NCI-H446 treated with DMSO at 0.1 percent for 48 hours (cell line): ENCODE data around the gene SMARCE1.

Source experiments
- DNase-seq: peaks from one replicate; lab custom pipeline; 2025; lab: John Stamatoyannopoulos, UW

Gene SMARCE1

DNA sequence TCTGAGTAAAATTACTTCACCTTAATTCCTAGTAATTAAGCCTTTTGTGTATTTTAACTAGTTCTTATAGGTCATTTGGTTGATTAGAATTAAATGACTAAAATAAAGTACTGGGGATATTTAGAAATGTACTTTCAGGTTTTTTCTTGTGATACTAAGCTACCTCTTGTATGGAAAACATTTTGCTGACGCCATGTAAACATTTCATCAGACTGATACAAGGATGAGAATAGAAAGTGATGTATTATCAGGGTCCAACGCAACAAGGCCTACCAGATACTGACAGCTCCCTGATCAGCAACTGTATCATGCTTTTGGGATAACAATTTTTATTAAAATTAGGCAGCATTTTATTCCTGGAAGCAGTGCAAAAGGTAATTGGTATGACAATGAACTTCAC, 1.7 kb downstream of the SMARCE1 start:
- DNase-seq: no peak

DNA sequence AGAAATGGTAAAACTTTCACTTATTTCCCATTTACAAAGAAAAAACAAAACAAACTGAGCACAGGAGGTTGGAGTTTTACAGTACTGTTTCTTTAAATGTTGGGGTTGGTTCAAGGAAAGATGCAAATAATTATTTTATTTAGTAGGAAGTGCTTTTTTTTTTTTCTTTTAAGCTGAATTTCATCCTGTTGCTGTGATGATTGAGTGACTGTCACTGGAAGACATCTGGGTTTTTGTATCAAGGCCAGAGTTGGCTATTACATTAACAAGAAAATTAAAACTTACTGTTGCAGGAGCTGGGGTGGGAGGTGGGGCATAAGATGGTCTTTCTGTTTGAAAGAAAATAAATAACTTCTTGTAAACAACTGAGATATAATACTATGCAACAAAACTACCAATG, 2.3 kb downstream of the SMARCE1 start:
- no peak for DNase-seq

DNA sequence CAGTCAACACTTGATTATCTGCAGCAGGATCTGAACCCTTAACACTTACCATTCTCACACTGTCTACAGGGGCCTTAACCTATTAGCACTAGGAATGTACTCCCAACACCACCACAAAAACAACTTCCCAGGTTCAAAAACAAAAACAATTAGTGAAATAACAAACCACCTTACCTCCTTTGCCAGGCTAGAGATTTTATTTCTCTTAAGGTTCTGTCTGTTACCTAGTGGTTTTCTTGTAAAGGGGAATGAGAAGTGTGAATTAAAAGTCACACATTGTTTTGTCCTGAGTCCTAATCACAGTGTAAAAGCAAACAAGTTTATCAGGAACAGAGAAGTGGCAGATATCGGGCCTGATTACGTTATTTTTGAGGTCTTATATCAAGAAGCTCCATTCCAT, 9.7 kb downstream of the SMARCE1 start:
- no peak for DNase-seq

DNA sequence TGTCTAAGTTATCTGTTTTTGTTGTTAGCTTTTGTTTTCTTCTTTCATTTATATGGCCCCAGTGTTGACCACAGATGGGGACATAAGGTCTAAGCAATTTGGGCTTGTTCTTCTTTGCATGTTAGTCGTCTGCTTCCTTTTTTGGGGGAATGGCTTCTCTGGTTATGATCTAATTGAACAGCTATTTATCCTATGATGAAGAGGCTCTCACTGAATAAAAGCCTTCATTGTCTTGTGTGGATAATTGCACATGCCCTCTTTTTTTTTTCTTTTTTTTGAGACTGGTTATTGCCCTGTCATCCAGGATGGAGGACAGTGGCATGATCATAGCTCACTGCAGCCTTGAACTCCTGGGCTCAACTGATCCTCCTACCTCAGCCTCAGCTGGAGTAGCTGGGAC, 13.7 kb downstream of the SMARCE1 start:
- no peak for DNase-seq

DNA sequence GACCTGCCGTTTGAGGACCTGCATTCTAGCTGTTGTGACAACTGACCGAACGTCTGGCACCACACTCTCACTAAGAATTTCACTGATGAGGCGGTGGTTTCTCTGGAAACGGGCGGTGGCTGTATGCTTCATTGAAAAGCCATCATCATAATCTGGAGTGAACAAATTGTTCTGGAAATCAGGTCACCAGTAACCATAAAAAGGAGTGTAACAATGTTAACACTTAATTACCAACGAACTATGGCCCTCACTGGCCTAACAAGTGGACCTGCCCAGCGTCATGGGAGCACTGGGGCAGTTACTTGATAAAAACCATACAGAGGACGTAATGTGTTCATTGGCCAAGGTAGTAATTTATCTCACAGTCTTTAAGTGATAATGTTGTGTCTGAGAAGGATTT, 15.4 kb downstream of the SMARCE1 start:
- no peak for DNase-seq

DNA sequence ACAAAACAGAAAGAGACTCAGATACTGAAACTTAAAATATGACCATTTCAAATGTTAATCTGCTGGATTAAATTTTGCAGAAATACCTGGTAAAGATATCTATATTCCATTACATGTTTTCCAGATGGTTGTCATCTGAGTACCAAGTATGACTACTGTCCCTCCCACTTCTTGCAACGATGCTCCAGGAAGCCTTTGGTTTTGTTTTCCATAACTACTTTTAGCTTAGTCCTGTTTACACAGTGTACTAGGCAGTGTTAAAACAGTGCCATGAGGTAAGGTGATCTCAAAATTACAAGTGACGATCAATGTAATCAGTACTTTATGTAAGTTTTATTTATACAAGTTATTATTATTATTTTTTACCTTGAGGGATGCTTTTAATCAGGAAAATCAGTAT, 17.8 kb downstream of the SMARCE1 start:
- no peak for DNase-seq

DNA sequence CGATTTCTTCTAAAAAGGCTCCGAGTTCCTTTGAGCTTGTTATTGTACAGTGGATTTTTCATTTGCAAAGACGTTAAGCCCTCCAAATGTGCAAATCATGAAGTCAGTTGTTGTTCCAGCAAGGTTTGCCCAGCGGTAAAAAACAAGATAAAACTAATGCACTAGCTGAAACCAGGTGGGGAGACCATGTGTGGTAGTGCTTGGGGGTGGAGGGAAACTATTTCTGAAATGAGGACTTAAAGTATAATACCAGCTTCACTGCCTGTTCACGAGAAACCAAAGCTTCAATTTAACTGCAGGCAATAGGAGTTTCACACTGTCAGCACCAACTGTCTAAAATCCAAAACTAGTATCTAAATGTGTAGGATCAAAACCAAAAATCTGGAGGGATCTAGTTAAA, 22.3 kb downstream of the SMARCE1 start:
- no peak for DNase-seq

DNA sequence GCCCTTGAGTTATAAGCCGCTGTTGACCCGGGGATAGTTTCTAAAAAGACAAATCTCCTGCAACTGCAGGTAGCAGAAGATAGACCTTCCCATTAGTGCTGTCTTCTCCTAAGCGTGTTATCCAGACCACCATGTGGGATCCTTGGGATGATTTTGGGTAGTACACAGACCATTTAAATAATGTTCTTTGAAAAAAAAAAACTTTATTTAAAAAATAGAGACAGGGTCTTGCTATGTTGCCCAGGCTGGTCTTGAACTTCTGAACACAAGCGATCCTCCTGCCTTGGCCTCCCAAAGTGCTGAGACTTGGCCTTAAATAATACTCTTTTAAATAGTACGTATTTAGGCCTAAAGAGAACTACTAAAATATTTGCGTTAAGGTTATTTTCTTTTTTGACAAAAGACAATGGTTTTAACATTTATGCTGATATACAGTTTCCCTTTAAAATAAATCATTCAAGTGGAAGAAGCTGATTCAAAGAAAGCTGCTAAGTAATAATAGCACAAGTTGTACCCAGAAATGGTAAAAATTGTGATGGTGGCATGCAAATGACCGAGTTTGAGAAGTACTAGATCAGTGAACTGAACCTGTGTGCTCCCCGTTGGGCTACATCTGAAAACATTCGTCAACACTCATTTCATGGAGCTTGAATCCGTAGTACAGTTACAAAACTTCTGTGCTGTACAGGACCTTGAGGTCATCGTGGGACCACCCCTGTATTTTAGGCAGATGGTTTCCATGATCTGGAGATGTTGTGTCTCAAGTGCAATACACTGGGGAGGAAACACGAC, 24.0 kb downstream of the SMARCE1 start:
- no peak for DNase-seq

DNA sequence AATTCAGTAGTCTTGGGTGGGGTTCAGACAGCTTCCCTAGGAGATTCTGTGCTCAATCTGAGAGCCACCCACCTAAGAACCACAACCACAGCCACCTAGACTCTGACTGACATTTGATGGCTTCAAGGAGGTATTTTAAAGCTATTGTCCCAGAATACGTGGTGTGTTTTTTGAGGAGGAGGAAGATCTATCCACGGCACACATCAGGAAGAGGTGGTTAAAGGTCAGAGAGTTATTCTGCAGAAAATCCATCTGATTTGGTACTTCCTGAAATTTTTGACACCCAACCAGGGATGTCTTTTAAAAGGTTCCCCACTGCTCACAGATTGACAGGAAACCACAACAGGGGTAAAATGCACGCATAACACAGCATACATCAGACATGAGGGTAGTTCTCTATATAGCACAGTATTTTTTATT, 25.1 kb downstream of the SMARCE1 start:
- no peak for DNase-seq

DNA sequence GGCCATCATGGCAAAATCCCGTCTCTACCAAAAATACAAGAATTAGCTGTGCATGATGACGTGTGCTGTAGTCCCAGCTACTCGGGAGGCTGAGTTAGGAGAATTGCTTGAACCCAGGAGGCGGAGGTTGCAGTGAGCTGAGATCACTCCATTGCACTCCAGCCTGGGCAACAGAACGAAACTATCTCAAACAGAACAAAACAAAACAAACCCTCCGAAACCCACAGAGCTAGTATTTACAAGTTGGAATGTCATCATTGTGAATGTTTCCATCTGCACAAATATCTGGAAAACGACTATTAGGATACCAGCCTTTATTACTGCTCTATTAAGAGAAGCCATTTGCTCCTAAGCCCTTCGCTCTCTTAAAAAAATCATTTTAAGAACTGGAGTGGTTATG, 26.0 kb downstream of the SMARCE1 start:
- no peak for DNase-seq

DNA sequence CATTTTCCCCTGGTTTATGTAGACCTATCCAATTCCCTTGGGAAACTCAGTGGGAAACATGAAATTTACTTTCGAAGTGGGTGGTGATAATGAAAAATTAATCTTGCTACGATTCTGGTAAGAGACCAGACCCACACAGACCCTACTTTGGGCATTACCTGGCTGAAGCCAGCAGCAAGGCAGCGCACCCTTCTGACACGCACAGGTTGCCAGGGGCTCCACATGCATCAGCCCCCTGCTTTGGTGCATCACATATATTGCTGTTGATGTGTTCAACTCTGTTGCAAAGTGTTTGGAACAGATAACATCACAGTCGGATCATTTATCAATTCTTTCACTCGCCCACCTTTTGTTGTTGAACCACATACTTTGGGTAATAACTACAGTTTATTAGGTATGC, 26.6 kb downstream of the SMARCE1 start:
- no peak for DNase-seq

DNA sequence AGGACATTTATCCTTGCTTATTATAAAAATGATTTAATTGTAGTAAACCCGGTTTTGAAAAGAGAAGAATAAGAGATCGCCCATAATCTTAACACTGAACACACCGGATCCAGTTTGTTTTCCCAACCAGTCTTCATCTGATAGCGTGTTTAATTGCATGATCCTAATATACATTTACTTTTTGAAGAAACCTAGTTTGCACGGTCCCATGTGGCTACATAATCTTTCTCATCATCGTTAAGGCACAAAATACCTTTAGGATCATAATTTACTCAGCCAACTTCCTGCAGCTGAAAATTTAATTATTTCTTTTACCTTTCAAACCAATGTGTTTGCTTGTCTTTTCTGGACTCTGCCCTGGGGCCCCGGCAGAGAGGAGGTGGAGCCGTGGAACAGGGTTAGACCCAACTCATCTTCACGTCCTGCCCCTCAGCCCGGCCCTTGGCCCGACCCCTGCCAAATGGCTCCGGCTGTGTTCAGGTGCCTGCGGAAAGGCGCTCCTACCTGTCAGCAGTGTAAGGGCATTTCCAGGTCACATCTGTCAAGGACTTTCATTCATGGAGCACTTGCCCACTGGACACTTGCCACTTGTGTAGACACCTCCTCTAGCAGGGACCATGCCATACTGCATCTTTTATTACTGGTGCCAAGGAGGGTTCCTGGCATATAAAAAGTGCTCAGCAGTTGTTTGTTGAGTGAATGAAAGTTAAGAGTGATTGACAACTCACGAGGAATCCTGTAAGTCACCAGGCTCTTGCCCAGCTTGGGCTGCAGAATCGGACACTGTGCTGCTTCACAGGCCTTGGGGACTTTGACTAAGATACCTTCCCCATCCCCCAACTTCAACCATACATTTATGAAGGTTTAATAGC, 28.6 kb downstream of the SMARCE1 start:
- DNase-seq: no peak

DNA sequence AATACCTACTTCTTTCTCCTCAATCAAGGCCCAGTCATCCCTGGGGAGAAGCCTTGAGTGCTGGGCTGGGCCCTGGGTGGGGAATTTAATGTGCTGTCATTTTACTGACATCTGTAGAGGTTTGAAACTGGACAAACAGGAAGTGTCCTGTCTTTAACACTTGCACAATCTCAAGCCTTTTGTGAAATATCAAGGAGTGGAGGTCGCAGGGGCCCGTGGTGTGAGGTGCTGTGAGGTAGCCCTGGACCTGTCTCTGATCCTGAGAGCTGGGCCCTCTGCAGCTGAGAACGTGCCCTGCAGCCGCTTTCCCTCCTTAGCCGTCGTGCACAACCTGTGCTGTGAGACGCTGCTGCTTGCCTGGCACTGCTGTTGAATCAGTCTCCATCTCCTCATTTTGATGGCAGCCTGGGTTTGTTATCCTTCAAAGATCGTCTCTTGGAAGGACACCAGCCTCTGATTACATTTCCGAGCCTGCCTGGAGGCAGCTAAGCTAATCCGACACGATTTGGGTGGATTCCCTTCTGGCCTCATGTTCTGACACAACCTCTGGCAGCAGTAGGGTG, 29.9 kb downstream of the SMARCE1 start:
- DNase-seq: no peak

DNA sequence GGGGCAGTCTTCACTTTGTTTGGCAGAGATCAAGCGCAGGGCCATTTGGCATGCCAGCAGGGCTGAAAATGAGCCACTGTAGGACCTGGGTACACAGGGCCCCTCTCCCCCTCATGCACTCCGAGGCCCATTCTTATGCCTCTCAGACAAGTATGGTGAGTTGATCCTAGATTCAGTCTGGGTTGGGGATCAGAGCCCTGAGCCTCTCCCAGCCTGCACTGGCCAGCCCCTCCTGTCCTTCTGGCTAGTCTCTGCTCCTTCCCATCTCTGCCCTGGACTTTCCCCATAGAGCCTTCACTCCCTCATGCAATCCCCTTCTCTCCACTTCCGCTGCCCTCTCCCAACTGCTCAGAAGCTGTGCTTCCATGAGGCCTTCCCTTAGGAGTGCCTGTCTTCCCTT, 31.0 kb downstream of the SMARCE1 start:
- no peak for DNase-seq

DNA sequence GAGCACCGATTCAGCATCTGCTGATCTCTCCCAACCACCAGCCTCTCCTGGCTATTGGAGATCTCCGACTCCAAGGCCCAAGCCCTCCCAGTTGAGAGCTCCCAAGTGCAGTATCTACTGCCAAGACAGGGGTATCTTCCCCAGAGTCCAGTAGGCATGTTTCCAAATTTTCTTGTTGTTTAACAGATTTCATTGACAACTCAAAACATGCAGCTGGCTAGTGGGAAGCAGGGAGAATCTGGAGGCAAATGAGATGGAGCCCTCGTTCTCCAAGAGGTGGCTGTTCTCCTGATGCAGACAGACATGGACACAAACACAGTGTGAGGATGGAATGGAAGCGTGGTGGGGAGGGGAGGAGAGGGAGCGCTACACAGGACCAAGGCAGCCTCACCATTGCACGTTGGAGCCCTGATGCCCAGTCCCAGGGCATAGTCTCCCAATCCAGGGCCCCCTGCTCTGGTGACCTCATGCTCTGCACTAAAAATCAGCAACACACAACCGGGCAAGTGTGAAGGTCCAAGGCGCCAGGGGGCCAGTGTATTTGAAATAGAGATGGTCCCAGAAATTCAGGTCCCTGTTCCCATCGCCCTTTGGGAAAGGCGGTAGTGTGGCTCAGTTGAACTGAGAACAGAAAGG, 31.7 kb downstream of the SMARCE1 start:
- no peak for DNase-seq

DNA sequence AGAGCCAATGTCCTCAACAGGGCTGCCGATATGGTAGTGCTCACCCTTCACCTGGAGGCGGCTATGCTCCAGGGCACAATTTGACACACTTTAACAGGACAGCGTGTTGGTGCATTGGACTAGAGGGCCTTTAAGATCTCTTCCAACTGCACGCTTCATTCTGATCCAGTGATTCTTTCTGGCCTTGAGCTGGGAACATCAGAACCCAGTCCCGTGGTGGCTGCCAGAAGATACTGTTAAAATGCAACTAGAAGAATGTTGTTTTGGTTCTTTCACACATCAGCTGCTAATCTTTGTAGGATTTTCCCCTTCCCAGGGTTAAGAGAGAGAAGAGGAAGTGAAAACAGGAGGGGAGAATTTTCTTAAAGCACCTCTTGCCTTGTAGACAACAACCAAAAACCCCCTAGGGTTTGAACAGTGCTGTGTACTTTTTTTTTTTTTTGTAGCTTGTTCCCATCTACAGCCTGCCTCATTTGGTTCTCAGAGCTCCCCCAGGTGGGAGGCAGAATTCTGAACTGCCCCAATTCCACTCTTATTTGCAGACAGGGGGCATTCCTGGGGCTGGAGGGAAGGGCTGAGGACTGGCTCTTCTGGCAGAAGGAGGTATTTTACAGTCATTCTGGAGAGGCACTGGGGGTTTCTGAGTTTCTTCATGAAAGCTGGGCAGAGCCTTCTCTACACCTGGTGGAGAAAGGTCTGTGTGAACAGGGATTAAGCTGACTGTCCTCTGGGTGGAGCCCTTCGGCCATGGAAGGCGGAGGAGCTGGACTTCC, 32.4 kb downstream of the SMARCE1 start:
- no peak for DNase-seq

DNA sequence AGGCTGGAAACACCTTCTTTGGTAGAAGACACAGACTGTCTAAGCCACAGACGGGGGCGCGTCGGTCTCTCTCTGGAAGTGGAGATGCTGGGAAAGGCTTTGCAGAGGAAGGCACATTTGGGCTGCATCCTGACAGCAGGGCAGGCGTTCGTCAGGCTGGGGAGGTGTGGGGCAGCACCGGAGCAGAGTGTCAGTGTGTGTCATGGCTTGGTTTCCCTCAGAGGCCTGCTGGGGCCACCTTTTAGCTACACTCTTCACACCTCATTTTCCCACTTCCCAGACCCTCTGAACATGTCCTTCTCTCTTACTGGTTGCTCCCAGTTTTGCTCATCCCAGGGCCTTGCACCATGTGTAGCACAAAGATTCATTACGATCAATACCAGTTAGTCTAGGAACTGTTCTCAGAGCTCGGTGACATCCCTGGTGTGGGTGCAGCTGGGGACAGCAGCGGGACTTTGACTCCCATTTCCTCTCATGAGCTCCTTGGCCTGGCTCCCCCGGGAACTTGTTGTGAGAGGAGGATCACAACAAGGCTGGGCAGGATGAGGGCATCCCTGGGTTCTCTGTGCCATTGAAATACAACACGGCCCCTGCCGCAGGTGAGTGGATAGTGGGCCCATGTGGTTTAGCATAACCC, 33.1 kb downstream of the SMARCE1 start:
- no peak for DNase-seq

DNA sequence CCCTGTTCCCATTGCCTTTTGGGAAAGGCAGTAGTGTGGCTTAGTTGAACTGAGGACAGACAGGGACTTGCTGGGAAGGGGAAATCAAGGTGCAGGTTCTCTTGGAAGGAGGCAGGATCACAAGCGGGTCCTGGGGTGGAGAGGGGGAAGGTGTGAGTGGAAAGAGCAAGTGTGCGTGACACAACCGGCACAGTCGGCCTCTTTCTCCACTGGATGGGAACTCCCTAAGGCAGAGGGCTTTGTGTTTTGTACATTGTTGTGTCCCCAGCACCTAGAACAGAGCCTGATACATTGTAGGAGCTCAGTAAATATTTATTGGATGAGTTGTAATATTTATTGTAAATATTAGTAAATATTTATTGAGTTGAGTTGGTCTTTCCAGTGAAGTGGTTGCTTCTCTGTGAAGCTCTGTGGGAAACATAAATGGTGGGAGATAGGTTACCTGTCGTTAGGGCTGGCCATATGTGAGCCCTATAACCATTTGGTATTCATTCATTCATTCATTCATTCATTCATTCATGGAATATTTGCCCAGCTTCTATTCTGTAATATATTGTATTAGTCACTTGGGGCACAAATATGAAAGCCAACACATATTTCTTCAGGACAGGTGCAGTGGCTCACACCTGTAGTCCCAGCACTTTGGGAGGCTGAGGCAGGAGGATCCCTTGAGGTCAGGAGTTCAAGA, 34.0 kb downstream of the SMARCE1 start:
- no peak for DNase-seq

DNA sequence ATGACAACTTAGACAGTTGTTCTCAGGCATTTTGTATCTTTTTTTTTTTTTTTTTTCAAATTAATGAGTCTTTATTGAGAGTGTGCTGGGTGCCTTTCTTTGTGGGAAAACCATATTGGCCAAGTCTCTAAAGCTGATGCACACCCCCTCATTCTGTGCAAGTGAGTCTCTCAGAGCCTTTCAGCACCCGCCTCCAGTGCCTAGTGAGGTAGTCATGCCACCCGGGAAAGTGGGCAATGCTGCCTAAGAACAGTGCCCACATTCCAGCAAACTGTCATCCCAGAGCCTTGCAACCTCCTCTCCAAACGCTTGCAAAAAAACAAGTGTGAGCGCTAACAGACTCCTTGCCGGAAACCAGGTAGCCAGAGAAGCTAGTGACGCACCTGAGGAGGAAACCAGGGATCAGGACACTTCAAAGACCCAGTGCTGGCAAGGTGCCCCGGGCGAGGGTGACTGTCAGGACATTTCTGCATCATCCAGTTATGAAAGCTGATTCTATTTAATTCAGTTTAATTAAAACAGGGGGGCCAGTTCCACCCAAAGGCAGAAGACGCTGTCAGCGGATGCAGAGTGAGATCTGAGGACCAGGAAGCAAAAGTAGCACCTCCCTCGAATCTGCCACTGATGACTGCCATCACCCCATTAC, 34.9 kb downstream of the SMARCE1 start:
- no peak for DNase-seq

DNA sequence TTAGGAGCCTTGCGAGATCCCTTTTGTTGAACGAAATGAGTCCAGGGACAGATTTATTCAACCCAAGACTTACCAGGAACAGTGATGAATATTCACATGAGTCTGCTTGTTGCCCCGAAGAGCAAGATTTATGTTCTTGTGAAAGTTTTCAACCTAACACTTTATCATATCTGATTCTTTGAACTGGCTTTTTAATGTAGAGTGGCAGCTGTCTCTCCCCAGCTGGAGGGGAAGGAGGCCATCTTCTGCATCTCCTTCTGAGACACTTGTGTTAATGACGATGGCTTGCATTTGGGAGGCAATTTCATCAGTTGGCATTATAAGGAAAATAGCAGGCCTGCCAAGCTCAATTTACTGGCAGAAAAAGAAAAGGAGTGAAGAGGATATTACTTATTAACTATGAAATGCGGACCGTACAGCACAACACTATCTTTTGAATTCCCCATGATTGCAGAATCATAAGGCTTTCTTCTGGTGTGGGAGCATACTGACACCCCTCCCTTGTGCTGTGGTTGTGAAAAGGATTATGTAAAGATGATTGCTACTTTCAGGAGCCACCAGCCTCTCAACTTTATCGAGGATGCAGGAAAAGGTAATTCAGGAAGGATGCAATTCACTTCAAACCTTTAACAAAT, 35.7 kb downstream of the SMARCE1 start:
- DNase-seq: no peak
